ENCODE data around the gene GSK3B. TPM values are rescaled to one million over a fixed set of nuclear protein-coding genes. Genes with fewer than 3 reads are reported as not detected.

Gene GSK3B
- total RNA-seq, 1 experiment from 2014 or later = 50.0 TPM

GRCh38 chr3:119964294-119964693 is 130.0 kb downstream of the GSK3B start:
- ChIA-PET RAD21 (ENCODE audit: low non-redundant PET in 1 of 2, low total read pairs in 2 of 2, uncharacterized antibody in 2 of 2, unreplicated experiment in 2 of 2) (no interaction called here), POLR2A (interaction anchor here (0.6 kb wide), 1 partner anchor 131 kb away, joined by 3 read pairs; no protein-coding TSS in a partner anchor), CTCF (no interaction called here)
- no peaks in the 10 kb centered on the region for H3K4me1 ChIP-seq (ENCODE audit: control insufficient read depth in 1 of 2, insufficient read depth in 2 of 2, low read length in 2 of 2)
- no peak overlapping the region for H3K9ac ChIP-seq (ENCODE audit: low read length)
- no peaks in the 10 kb centered on the region for H3K9me2 ChIP-seq (ENCODE audit: insufficient read depth)
- H3K9me3 ChIP-seq (ENCODE audit: control insufficient read depth in 1 of 2, insufficient read depth in 1 of 2, low read depth in 1 of 2, low read length in 2 of 2) = no peaks in the 10 kb centered on the region
- no TSS peak for BruUV-seq (replicated peaks)
- DNase-seq (ENCODE audit: low read depth, low spot score) (no peak), ATAC-seq (no peak)
- H3K27ac ChIP-seq (ENCODE audit: low read depth, low read length) = no peak overlapping the region
- intact Hi-C loops (cut with micrococcal nuclease) = no loop called here
- peaks cover 69% of the 10 kb centered on the region for H3K79me2 ChIP-seq (ENCODE audit: insufficient read depth, low read length)
- H4K20me1 ChIP-seq (ENCODE audit: insufficient read depth) = peaks cover 7% of the 10 kb centered on the region; the same call in 1 of the 2 replicates
- no peak overlapping the region for H3K4me2 ChIP-seq (ENCODE audit: low read length)
- no peak overlapping the region for H3K4me3 ChIP-seq (replicated peaks in 1 of 2; ENCODE audit: low read depth in 1 of 2, low read length in 2 of 2)
- TF ChIP-seq POLR2AphosphoS5 (IDR thresholded peaks at IDR 0.05; ENCODE audit: low read depth, low read length) (no peak), ZBTB33 (IDR thresholded peaks at IDR 0.05; ENCODE audit: extremely low read depth, insufficient replicate concordance, low read length) (no peak), EZH2phosphoT487 (IDR thresholded peaks at IDR 0.05; ENCODE audit: borderline replicate concordance) (no peak), YY1 (IDR thresholded peaks at IDR 0.05; ENCODE audit: extremely low read depth, insufficient replicate concordance, low read depth, low read length) (no peak), JUND (IDR thresholded peaks at IDR 0.05) (no peak), ELF1 (IDR thresholded peaks at IDR 0.05; ENCODE audit: borderline replicate concordance, low read depth) (no peak), FOSL1 (IDR thresholded peaks at IDR 0.05; ENCODE audit: low read depth) (no peak), RAD21 (IDR thresholded peaks at IDR 0.05; ENCODE audit: low read depth) (no peak), TCF7L2 (IDR thresholded peaks at IDR 0.05; ENCODE audit: borderline replicate concordance, extremely low read depth, insufficient read depth, insufficient read length) (no peak), CEBPB (IDR thresholded peaks at IDR 0.05; ENCODE audit: low read depth) (no peak), ATF3 (IDR thresholded peaks at IDR 0.05) (no peak), ZNF274 (IDR thresholded peaks at IDR 0.05; ENCODE audit: low read depth, low read length) (no peak), EGR1 (IDR thresholded peaks at IDR 0.05; ENCODE audit: low read depth) (no peak), MAX (IDR thresholded peaks at IDR 0.05) (no peak)
- H3K27me3 ChIP-seq (ENCODE audit: insufficient read depth, low read length) = no peaks in the 10 kb centered on the region
- no peak overlapping the region for H2AFZ ChIP-seq (ENCODE audit: low read depth, low read length, poor library complexity, severe bottlenecking)
- no peaks in the 10 kb centered on the region for H3K36me3 ChIP-seq (ENCODE audit: control insufficient read depth in 1 of 2, insufficient read depth in 2 of 2, low read length in 2 of 2)

Data from HCT116 (cell line).